HEK293 (cell line): Measurements from ENCODE around the gene MLH3.

Experiments
- CTCF ChIA-PET: fragments of 350-600 bp; formaldehyde crosslinking; extraction: SDS; loops from one replicate; lab custom pipeline; 2021; ENCODE audit warnings: antibody characterized with exemption; lab: Yijun Ruan, JAX
- POLR2A ChIA-PET: fragments of 300-600 bp; formaldehyde crosslinking; extraction: SDS; loops from one replicate; lab custom pipeline; 2020; ENCODE audit warnings: antibody characterized with exemption, inconsistent platforms; lab: Yijun Ruan, JAX
- H3K27ac ChIP-seq: fragments of 200-500 bp; sonication (Bioruptor generic); 2 replicates; pipeline ENCODE4 v1.5.1; 2014; ENCODE audit warnings: low read depth, low read length, control low read depth, inconsistent platforms; ENCODE audit errors: extremely low read depth
- H3K36me3 ChIP-seq, 2 experiments: fragments of 200-500 bp in 1 of 2; sonication (Bioruptor generic) in 1 of 2; 1 replicate in 1 of 2; 2 replicates in 1 of 2; pipeline ENCODE4 v1.5.1; 2014 to 2017; ENCODE audit warnings: inconsistent platforms in 2 of 2, low read length in 2 of 2; ENCODE audit not compliant: control insufficient read depth in 2 of 2, insufficient read depth in 1 of 2
- H3K4me1 ChIP-seq: fragments of 200-500 bp; sonication (Bioruptor generic); 2 replicates; pipeline ENCODE4 v1.5.1; 2014; ENCODE audit warnings: mild to moderate bottlenecking, low read length, inconsistent platforms; ENCODE audit not compliant: control insufficient read depth, insufficient read depth
- H3K4me3 ChIP-seq: 2 replicates; pipeline ENCODE4 v1.5.1; 2011; ENCODE audit warnings: low read depth, mild to moderate bottlenecking, control low read depth, low read length, moderate library complexity
- H3K9me3 ChIP-seq: fragments of 200-500 bp; sonication (Bioruptor generic); 2 replicates; pipeline ENCODE4 v1.5.1; 2014; ENCODE audit warnings: low read depth, low read length, inconsistent platforms; ENCODE audit not compliant: control insufficient read depth, insufficient read depth
- GLI4 ChIP-seq: fragments of 450-650 bp; formaldehyde crosslinking; IDR thresholded peaks from 2 replicates; pipeline ENCODE4 v1.5.1; 2016; ENCODE audit warnings: missing biosample characterization, missing genetic modification characterization
- HIC1 ChIP-seq: fragments of 450-650 bp; formaldehyde crosslinking; IDR thresholded peaks from 2 replicates; pipeline ENCODE4 v1.5.1; 2016; ENCODE audit warnings: missing biosample characterization, missing genetic modification characterization
- HOXC10 ChIP-seq: sonication (generic); formaldehyde crosslinking; IDR thresholded peaks from 2 replicates; pipeline ENCODE4 v1.8.1; 2023; ENCODE audit warnings: mild to moderate bottlenecking, missing genetic modification reagents
- HOXD13 ChIP-seq: sonication (generic); formaldehyde crosslinking; IDR thresholded peaks from 2 replicates; pipeline ENCODE4 v1.8.0; 2022; ENCODE audit warnings: missing genetic modification reagents, borderline replicate concordance
- KLF8 ChIP-seq: fragments of 450-650 bp; formaldehyde crosslinking; IDR thresholded peaks from 2 replicates; pipeline ENCODE4 v1.5.1; 2016; ENCODE audit warnings: missing biosample characterization, missing genetic modification characterization
- MYNN ChIP-seq: fragments of 450-650 bp; formaldehyde crosslinking; IDR thresholded peaks from 2 replicates; pipeline ENCODE4 v1.5.1; 2016; ENCODE audit warnings: missing biosample characterization, missing genetic modification characterization, borderline replicate concordance
- SP2 ChIP-seq: fragments of 450-650 bp; formaldehyde crosslinking; IDR thresholded peaks from 2 replicates; pipeline ENCODE4 v1.5.1; 2016; ENCODE audit warnings: missing biosample characterization, missing genetic modification characterization
- TRIM28 ChIP-seq: IDR thresholded peaks from 2 replicates; pipeline ENCODE4 v1.6.1; 2011; ENCODE audit warnings: low read length, control low read depth, borderline replicate concordance
- WT1 ChIP-seq: fragments of 450-650 bp; formaldehyde crosslinking; IDR thresholded peaks from 2 replicates; pipeline ENCODE4 v1.5.1; 2016; ENCODE audit warnings: missing biosample characterization, missing genetic modification characterization
- YY2 ChIP-seq: fragments of 450-650 bp; formaldehyde crosslinking; IDR thresholded peaks from 2 replicates; pipeline ENCODE4 v1.5.1; 2016; ENCODE audit warnings: missing biosample characterization, missing genetic modification characterization
- ZBTB17 ChIP-seq: fragments of 450-650 bp; formaldehyde crosslinking; IDR thresholded peaks from 2 replicates; pipeline ENCODE4 v1.5.1; 2016; ENCODE audit warnings: missing biosample characterization, missing genetic modification characterization
- ZBTB20 ChIP-seq: fragments of 450-650 bp; formaldehyde crosslinking; IDR thresholded peaks from 2 replicates; pipeline ENCODE4 v1.5.1; 2016; ENCODE audit warnings: missing biosample characterization, missing genetic modification characterization
- ZBTB7A ChIP-seq: fragments of 450-650 bp; formaldehyde crosslinking; IDR thresholded peaks from 2 replicates; pipeline ENCODE4 v1.5.1; 2016; ENCODE audit warnings: low read depth, missing biosample characterization, missing genetic modification characterization
- ZFHX2 ChIP-seq: fragments of 450-650 bp; formaldehyde crosslinking; conservative IDR thresholded peaks from 2 replicates; pipeline ENCODE4 v1.5.1; 2016; ENCODE audit warnings: missing biosample characterization, missing genetic modification characterization
- ZFP3 ChIP-seq: fragments of 450-650 bp; formaldehyde crosslinking; IDR thresholded peaks from 2 replicates; pipeline ENCODE4 v1.5.1; 2016; ENCODE audit warnings: low read depth, missing biosample characterization, missing genetic modification characterization
- ZNF155 ChIP-seq: fragments of 450-650 bp; formaldehyde crosslinking; IDR thresholded peaks from 2 replicates; pipeline ENCODE4 v1.5.1; 2016; ENCODE audit warnings: missing biosample characterization, missing genetic modification characterization
- ZNF16 ChIP-seq: fragments of 450-650 bp; formaldehyde crosslinking; IDR thresholded peaks from 2 replicates; pipeline ENCODE4 v1.5.1; 2016; ENCODE audit warnings: low read depth, missing biosample characterization, missing genetic modification characterization
- ZNF18 ChIP-seq: fragments of 450-650 bp; formaldehyde crosslinking; IDR thresholded peaks from 2 replicates; pipeline ENCODE4 v1.5.1; 2016; ENCODE audit warnings: missing biosample characterization, missing genetic modification characterization
- ZNF223 ChIP-seq: fragments of 450-650 bp; formaldehyde crosslinking; IDR thresholded peaks from 2 replicates; pipeline ENCODE4 v1.5.1; 2016; ENCODE audit warnings: missing biosample characterization, missing genetic modification characterization
- ZNF23 ChIP-seq: fragments of 450-650 bp; formaldehyde crosslinking; IDR thresholded peaks from 2 replicates; pipeline ENCODE4 v1.5.1; 2016; ENCODE audit warnings: missing biosample characterization, missing genetic modification characterization, borderline replicate concordance
- ZNF26 ChIP-seq: fragments of 450-650 bp; formaldehyde crosslinking; IDR thresholded peaks from 2 replicates; pipeline ENCODE4 v1.5.1; 2016; ENCODE audit warnings: missing biosample characterization, missing genetic modification characterization
- ZNF274 ChIP-seq, 2 experiments: fragments of 200-500 bp in 1 of 2; fragments of 450-650 bp in 1 of 2; sonication (Bioruptor generic) in 1 of 2; formaldehyde crosslinking in 1 of 2; IDR thresholded peaks; 2 replicates each; pipeline versions ENCODE4 v1.5.1 to v1.6.1; 2014 to 2016; ENCODE audit warnings: borderline replicate concordance in 1 of 2, inconsistent platforms in 1 of 2, low read length in 1 of 2, missing biosample characterization in 1 of 2, missing genetic modification characterization in 1 of 2
- ZNF324 ChIP-seq: fragments of 450-650 bp; formaldehyde crosslinking; IDR thresholded peaks from 2 replicates; pipeline ENCODE4 v1.5.1; 2016; ENCODE audit warnings: missing biosample characterization, missing genetic modification characterization
- ZNF350 ChIP-seq: fragments of 450-650 bp; formaldehyde crosslinking; IDR thresholded peaks from 2 replicates; pipeline ENCODE4 v1.5.0; 2017; ENCODE audit warnings: missing biosample characterization, mild to moderate bottlenecking, missing genetic modification characterization
- ZNF404 ChIP-seq: fragments of 450-650 bp; formaldehyde crosslinking; IDR thresholded peaks from 2 replicates; pipeline ENCODE4 v1.5.1; 2017; ENCODE audit warnings: missing biosample characterization, missing genetic modification characterization
- ZNF600 ChIP-seq: fragments of 450-650 bp; formaldehyde crosslinking; IDR thresholded peaks from 2 replicates; pipeline ENCODE4 v1.5.1; 2016; ENCODE audit warnings: missing biosample characterization, missing genetic modification characterization
- ZNF623 ChIP-seq: fragments of 450-650 bp; formaldehyde crosslinking; IDR thresholded peaks from 2 replicates; pipeline ENCODE4 v1.5.1; 2016; ENCODE audit warnings: missing biosample characterization, missing genetic modification characterization
- ZNF629 ChIP-seq: fragments of 450-650 bp; formaldehyde crosslinking; IDR thresholded peaks from 2 replicates; pipeline ENCODE4 v1.5.1; 2017; ENCODE audit warnings: missing biosample characterization, missing genetic modification characterization
- ZNF645 ChIP-seq: fragments of 450-650 bp; formaldehyde crosslinking; IDR thresholded peaks from 2 replicates; pipeline ENCODE4; 2016; ENCODE audit warnings: missing biosample characterization, missing genetic modification characterization
- ZNF704 ChIP-seq: fragments of 450-650 bp; formaldehyde crosslinking; IDR thresholded peaks from 2 replicates; pipeline ENCODE4 v1.5.1; 2016; ENCODE audit warnings: missing biosample characterization, missing genetic modification characterization
- ZNF776 ChIP-seq: fragments of 450-650 bp; formaldehyde crosslinking; IDR thresholded peaks from 2 replicates; pipeline ENCODE4 v1.5.0; 2017; ENCODE audit warnings: missing biosample characterization, missing genetic modification characterization, borderline replicate concordance
- ZSCAN30 ChIP-seq: fragments of 450-650 bp; IDR thresholded peaks from 2 replicates; pipeline ENCODE4 v1.5.1; 2018; ENCODE audit warnings: missing biosample characterization, mild to moderate bottlenecking, missing genetic modification characterization, moderate library complexity

Gene MLH3

GRCh38 chr14:74978416-74978947 lies 72.8 kb downstream of the MLH3 start (continued):
- TF ChIP-seq ZNF324 (tag by site-specific recombination) (no peak), ZBTB17 (tag by site-specific recombination) (no peak), HOXD13 (CRISPR knock-in tag) (no peak), ZNF404 (tag by site-specific recombination) (no peak), ZNF600 (tag by site-specific recombination) (no peak), ZNF645 (tag by site-specific recombination) (no peak), YY2 (no peak), SP2 (no peak), ZNF274 (IDR thresholded peaks at IDR 0.05; ENCODE audit: low read length) (no peak), ZNF274 (tag by site-specific recombination; IDR thresholded peaks at IDR 0.05; ENCODE audit: borderline replicate concordance) (no peak), ZNF23 (tag by site-specific recombination) (no peak), ZFP3 (tag by site-specific recombination) (no peak), HIC1 (tag by site-specific recombination) (peak; percentile 49; the same call in 1 of the 2 replicates), ZFHX2 (tag by site-specific recombination) (peak; percentile 76), ZNF223 (tag by site-specific recombination) (no peak), ZNF18 (tag by site-specific recombination) (no peak), ZNF704 (no peak), KLF8 (tag by site-specific recombination) (no peak), ZNF155 (tag by site-specific recombination) (no peak)

GRCh38 chr14:74977901-74978385 lies 73.3 kb downstream of the MLH3 start:
- CTCF ChIA-PET: interaction anchor here (0.8 to 1.0 kb wide), 2 partner anchors 33 to 111 kb away, joined by 3 to 5 read pairs; no protein-coding TSS in a partner anchor
- TF ChIP-seq MYNN (no peak), ZBTB20 (tag by site-specific recombination) (no peak), ZNF776 (tag by site-specific recombination) (no peak), ZNF16 (tag by site-specific recombination) (no peak), YY2 (no peak), ZNF350 (tag by site-specific recombination) (no peak), ZNF26 (tag by site-specific recombination) (no peak), HOXC10 (CRISPR knock-in tag) (no peak), ZBTB7A (no peak), ZNF623 (tag by site-specific recombination) (no peak), ZNF629 (no peak), GLI4 (no peak), TRIM28 (no peak), ZSCAN30 (tag by site-specific recombination) (no peak), WT1 (no peak)

More at GRCh38 chr14:74977901-74978385, 73.3 kb downstream of the MLH3 start:
- POLR2A ChIA-PET: no interaction called here
- Histone ChIP-seq H3K4me1 (no peaks in the 10 kb centered on the region; the same call in 1 of the 2 replicates), H3K4me3 (no peak overlapping the region), H3K27ac (no peak overlapping the region), H3K9me3 (no peaks in the 10 kb centered on the region), H3K36me3 (no peaks in the 10 kb centered on the region)
